ENCODE results near the gene PTCD1.

DNA sequence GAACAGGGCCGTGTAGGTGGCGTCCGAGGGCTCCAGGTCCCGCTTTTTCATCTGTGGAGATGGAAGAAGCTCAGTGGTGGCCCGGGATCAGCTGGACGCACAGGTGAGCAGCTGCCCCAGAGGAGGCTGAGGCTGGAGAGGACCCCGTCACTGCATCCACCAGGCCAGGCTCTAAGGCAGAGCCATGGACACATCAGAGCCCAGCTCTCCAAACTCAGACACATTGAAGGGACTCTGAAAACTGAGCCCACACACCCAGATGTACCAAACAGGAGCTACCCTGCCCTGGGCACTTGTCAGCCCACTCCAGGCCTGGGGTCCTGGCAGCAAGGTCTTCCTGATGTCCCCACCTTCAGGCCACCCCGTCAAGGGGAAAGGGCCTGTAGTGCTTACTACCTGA lies 8.8 kb downstream of the PTCD1 start:
- TF ChIP-seq EZH2 (IDR thresholded peaks at IDR 0.05) (no peak), POLR2AphosphoS5 (IDR thresholded peaks at IDR 0.05; ENCODE audit: borderline replicate concordance, low read depth, low read length) (no peak), FOXP2 (optimal IDR thresholded peaks at IDR 0.05; ENCODE audit: control extremely low read depth, extremely low read length, insufficient read depth) (no peak)

Measured in SK-N-MC (cell line).